ENCODE results near the gene ST13.

- no peak for TF ChIP-seq CTCF (IDR thresholded peaks at IDR 0.05)
- TF ChIP-seq POLR2A (IDR thresholded peaks at IDR 0.05): no peak
These were observed 38.0 kb upstream of the ST13 start for GRCh38 chr22:40894417-40894816.

Measured in vagina (tissue), 2 donors.